ENCODE results near the gene TNPO1. TPM values are rescaled to one million over a fixed set of nuclear protein-coding genes. Genes with fewer than 3 reads are reported as not detected.

Gene TNPO1
- total RNA-seq, 1 experiment from 2014 or later, result 185 TPM

- TF ChIP-seq, protein P1, sequence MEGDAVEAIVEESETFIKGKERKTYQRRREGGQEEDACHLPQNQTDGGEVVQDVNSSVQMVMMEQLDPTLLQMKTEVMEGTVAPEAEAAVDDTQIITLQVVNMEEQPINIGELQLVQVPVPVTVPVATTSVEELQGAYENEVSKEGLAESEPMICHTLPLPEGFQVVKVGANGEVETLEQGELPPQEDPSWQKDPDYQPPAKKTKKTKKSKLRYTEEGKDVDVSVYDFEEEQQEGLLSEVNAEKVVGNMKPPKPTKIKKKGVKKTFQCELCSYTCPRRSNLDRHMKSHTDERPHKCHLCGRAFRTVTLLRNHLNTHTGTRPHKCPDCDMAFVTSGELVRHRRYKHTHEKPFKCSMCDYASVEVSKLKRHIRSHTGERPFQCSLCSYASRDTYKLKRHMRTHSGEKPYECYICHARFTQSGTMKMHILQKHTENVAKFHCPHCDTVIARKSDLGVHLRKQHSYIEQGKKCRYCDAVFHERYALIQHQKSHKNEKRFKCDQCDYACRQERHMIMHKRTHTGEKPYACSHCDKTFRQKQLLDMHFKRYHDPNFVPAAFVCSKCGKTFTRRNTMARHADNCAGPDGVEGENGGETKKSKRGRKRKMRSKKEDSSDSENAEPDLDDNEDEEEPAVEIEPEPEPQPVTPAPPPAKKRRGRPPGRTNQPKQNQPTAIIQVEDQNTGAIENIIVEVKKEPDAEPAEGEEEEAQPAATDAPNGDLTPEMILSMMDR (conservative IDR thresholded peaks at IDR 0.05), result no peak
- TF ChIP-seq EZH2 (IDR thresholded peaks at IDR 0.05; ENCODE audit: low read depth), result no peak
- H2AFZ ChIP-seq, result no peak overlapping the region
- intact Hi-C loops (cut with micrococcal nuclease; ENCODE audit: unreplicated experiment), result no loop called here
- BruUV-seq (replicated peaks), result no TSS peak
- H3F3A ChIP-seq (ENCODE audit: insufficient read depth, low read depth), result peaks cover 18% of the 10 kb centered on the region; the same call in 1 of the 2 replicates
- no peak for DNase-seq
- H3K4me2 ChIP-seq, result peak overlapping the region; percentile 7; the same call in 1 of the 2 replicates
- H3K36me3 ChIP-seq (ENCODE audit: low read depth), result peaks cover 85% of the 10 kb centered on the region
- H3K4me3 ChIP-seq, result no peak overlapping the region
- no peak overlapping the region for H3K27ac ChIP-seq
- ChIA-PET CTCF (no interaction called here), POLR2A (ENCODE audit: unreplicated experiment) (interaction anchor here (0.6 kb wide), 1 partner anchor 14 kb away, joined by 12 read pairs; no protein-coding TSS in a partner anchor)
- peaks cover 94% of the 10 kb centered on the region for H3K79me2 ChIP-seq (ENCODE audit: low read depth)
- peaks cover 77% of the 10 kb centered on the region for H4K20me1 ChIP-seq (ENCODE audit: insufficient read depth)
- H3K27me3 ChIP-seq (ENCODE audit: insufficient read depth, low read depth), result no peaks in the 10 kb centered on the region
- no peaks in the 10 kb centered on the region for H3K9me3 ChIP-seq (ENCODE audit: insufficient read depth, low read depth)
- H3K9me2 ChIP-seq (ENCODE audit: insufficient read depth), result no peaks in the 10 kb centered on the region
- peaks cover 39% of the 10 kb centered on the region for H3K4me1 ChIP-seq (replicated peaks; ENCODE audit: insufficient read depth)
Measured at GRCh38 chr5:72854419-72854818, 38.0 kb downstream of the TNPO1 start.

DNA sequence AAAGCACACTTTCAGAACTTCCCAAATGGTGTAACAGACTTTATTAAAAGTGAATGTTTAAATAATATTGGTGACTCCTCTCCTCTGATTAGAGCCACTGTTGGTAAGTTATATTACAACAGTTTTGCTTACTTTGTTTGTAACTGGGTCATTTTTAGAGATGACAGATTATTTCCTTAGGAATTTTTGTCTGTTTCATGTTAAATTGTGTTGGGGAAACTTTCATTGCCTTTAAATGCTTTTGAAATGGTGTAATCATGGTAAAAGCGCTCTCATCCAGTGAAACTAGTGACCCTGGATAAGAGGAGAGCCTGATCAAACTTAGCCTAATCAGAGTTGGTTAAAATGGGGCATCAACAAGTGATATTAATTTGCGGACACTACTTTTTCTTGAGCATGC lies 39.4 kb downstream of the TNPO1 start:
- TF ChIP-seq, protein P1 (conservative IDR thresholded peaks at IDR 0.05), result no peak
- no peak for TF ChIP-seq EZH2 (IDR thresholded peaks at IDR 0.05; ENCODE audit: low read depth)
- Histone ChIP-seq H3K9me2 (ENCODE audit: insufficient read depth) (no peaks in the 10 kb centered on the region), H3K4me2 (no peak overlapping the region), H3K79me2 (ENCODE audit: low read depth) (peaks cover 94% of the 10 kb centered on the region), H3K36me3 (ENCODE audit: low read depth) (peaks cover 84% of the 10 kb centered on the region), H3K9me3 (ENCODE audit: insufficient read depth, low read depth) (no peaks in the 10 kb centered on the region), H3F3A (ENCODE audit: insufficient read depth, low read depth) (peaks cover 23% of the 10 kb centered on the region; the same call in 1 of the 2 replicates), H3K4me3 (no peak overlapping the region), H4K20me1 (ENCODE audit: insufficient read depth) (peaks cover 77% of the 10 kb centered on the region), H3K27me3 (ENCODE audit: insufficient read depth, low read depth) (no peaks in the 10 kb centered on the region), H3K27ac (no peak overlapping the region), H2AFZ (no peak overlapping the region), H3K4me1 (replicated peaks; ENCODE audit: insufficient read depth) (peaks cover 31% of the 10 kb centered on the region)
- no TSS peak for BruUV-seq (replicated peaks)
- CTCF ChIA-PET, result no interaction called here
- DNase-seq, result no peak
- POLR2A ChIA-PET (ENCODE audit: unreplicated experiment), result no interaction called here
- intact Hi-C loops (cut with micrococcal nuclease; ENCODE audit: unreplicated experiment), result loop anchor here (5.0 kb wide), 1 partner anchor 46 kb away; no protein-coding TSS in a partner anchor

DNA sequence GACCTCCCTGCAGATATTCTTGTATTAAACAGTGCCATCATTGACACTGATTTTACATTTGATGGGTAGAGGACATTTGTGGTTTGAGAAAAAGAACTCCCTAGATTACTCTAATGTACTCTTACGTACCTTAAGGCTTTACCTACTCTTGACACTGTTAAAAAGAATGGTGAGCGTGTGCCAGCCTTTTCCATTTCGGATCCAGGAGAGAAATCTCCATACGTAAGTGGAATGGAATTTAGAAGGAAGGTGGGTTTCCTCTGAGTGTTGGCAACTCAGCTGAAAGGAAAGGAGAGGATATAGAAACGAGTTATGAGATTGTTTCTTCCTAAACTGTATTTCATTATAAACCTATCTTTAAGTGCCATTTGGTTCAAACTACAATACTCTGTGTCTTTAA lies 40.9 kb downstream of the TNPO1 start:
- intact Hi-C loops (cut with micrococcal nuclease; ENCODE audit: unreplicated experiment), result loop anchor here (5.0 kb wide), 1 partner anchor 45 kb away; no protein-coding TSS in a partner anchor
- peaks cover 72% of the 10 kb centered on the region for H4K20me1 ChIP-seq (ENCODE audit: insufficient read depth)
- ChIA-PET POLR2A (ENCODE audit: unreplicated experiment) (no interaction called here), CTCF (no interaction called here)
- TF ChIP-seq, protein P1 (conservative IDR thresholded peaks at IDR 0.05), result no peak
- TF ChIP-seq EZH2 (IDR thresholded peaks at IDR 0.05; ENCODE audit: low read depth), result no peak
- H3K4me2 ChIP-seq, result no peak overlapping the region
- H3K4me1 ChIP-seq (replicated peaks; ENCODE audit: insufficient read depth), result peaks cover 15% of the 10 kb centered on the region
- BruUV-seq (replicated peaks), result no TSS peak
- no peak overlapping the region for H3K4me3 ChIP-seq
- H3K9me2 ChIP-seq (ENCODE audit: insufficient read depth), result no peaks in the 10 kb centered on the region
- peaks cover 91% of the 10 kb centered on the region for H3K79me2 ChIP-seq (ENCODE audit: low read depth)
- H3K9me3 ChIP-seq (ENCODE audit: insufficient read depth, low read depth), result no peaks in the 10 kb centered on the region
- H3K27me3 ChIP-seq (ENCODE audit: insufficient read depth, low read depth), result no peaks in the 10 kb centered on the region
- H3F3A ChIP-seq (ENCODE audit: insufficient read depth, low read depth), result peaks cover 37% of the 10 kb centered on the region; the same call in 1 of the 2 replicates
- H3K27ac ChIP-seq, result no peak overlapping the region
- no peak overlapping the region for H2AFZ ChIP-seq
- peaks cover 84% of the 10 kb centered on the region for H3K36me3 ChIP-seq (ENCODE audit: low read depth)
- DNase-seq, result no peak
